ENCODE measurements around the gene SLC14A1. TPM values are rescaled to one million over a fixed set of nuclear protein-coding genes. Genes with fewer than 3 reads are reported as not detected.

SLC14A1 gene
- total RNA-seq (8.5 TPM), polyA plus RNA-seq (ENCODE audit: insufficient read depth, low read depth, low replicate concordance) (15.3 TPM)
- long read RNA-seq, donor 1 = 0 reads
- long read RNA-seq, donor 2, partial matches to known transcripts = 0 of 3 reads
- long read RNA-seq, donor 2, other reads (novel, unspliced or antisense) = 0 of 3 reads
- long read RNA-seq, donor 3 = 0 reads
- long read RNA-seq, donor 4 = 0 reads
- long read RNA-seq, donor 5, partial matches to known transcripts = 0 of 1 reads
- long read RNA-seq, donor 5, other reads (novel, unspliced or antisense) = 0 of 1 reads
- long read RNA-seq, donor 6, partial matches to known transcripts = 0 of 2 reads
- long read RNA-seq, donor 6, other reads (novel, unspliced or antisense) = 0 of 2 reads
- long read RNA-seq, donor 7, partial matches to known transcripts = 0 of 2 reads
- long read RNA-seq, donor 7, other reads (novel, unspliced or antisense) = 1 of 2 reads
- long read RNA-seq, donor 8 = 0 reads
- long read RNA-seq, donor 9 = 0 reads
- long read RNA-seq, donor 10, partial matches to known transcripts = 0 of 1 reads
- long read RNA-seq, donor 10, other reads (novel, unspliced or antisense) = 0 of 1 reads

DNA sequence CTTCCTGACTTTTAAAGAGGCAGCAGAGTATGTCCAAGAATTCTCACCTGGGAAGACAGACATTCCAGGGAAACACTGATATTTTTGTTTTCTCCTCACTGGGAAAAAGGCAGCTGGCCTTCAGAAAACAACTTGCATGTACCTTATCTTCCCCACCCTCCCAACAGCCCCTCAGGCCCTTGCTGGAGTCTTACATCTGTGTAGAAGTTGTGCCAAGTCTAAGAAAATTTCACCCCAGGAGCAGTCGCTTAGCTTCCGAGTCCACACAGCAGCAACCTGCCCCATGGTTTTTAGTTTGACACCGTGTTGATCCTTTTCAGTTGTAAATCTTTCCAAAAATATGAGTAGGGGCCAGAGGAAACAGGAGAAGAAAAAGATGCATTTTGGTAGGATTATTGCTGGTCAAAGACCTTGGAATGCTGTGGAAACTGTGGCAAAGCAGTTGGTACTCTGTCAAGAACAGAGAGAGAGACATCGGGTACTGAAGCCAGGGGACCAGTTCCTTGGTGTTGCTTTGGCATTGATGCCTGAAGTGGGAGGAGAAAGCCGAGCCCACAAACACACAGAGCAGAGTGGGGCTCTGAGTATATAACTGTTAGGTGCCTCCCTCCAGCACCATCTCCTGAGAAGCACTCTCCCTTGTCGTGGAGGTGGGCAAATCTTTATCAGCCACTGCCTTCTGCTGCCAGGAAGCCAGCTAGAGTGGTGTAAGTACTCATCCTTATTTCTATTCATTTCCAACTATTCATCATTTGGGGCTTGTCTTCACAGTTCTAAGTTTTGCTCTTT, at the start of gene SLC14A1:
Gene SLC14A1, plus strand, starts transcription at position 615 of the 789 bp plus-strand sequence. CDS start 6,140 bp downstream, outside the sequence.
- no peak within 1 kb of the TSS for H3K9ac ChIP-seq (ENCODE audit: low read length in 3 of 3)
- H3K36me3 ChIP-seq (ENCODE audit: control insufficient read depth in 2 of 3, insufficient read depth in 3 of 3, low read length in 3 of 3) = no peaks in the 10 kb centered on the region
- intact Hi-C loops (cut with DNase I) = loop anchor here (10.0 kb wide), 1 partner anchor 121 kb away; no protein-coding TSS in a partner anchor
- no peak within 1 kb of the TSS for H3K4me3 ChIP-seq (ENCODE audit: low read length in 3 of 3)
- H3K27me3 ChIP-seq (ENCODE audit: control insufficient read depth, insufficient read depth, low read length) = no peaks in the 10 kb centered on the region
- H3K9me3 ChIP-seq (ENCODE audit: control insufficient read depth in 2 of 3, insufficient read depth in 1 of 3, low read length in 3 of 3) = no peaks in the 10 kb centered on the region
- DNase-seq = no peak
- TF ChIP-seq CTCF (IDR thresholded peaks at IDR 0.05; ENCODE audit: borderline replicate concordance, extremely low read depth, insufficient read depth) = no peak
- no peaks in the 10 kb centered on the region for H3K4me1 ChIP-seq (ENCODE audit: control insufficient read depth in 2 of 3, insufficient read depth in 2 of 3, low read depth in 1 of 3, low read length in 3 of 3)
- no peak for FAIRE-seq
- H3K27ac ChIP-seq (ENCODE audit: low read depth in 2 of 2, low read length in 2 of 2) = no peak within 1 kb of the TSS

DNA sequence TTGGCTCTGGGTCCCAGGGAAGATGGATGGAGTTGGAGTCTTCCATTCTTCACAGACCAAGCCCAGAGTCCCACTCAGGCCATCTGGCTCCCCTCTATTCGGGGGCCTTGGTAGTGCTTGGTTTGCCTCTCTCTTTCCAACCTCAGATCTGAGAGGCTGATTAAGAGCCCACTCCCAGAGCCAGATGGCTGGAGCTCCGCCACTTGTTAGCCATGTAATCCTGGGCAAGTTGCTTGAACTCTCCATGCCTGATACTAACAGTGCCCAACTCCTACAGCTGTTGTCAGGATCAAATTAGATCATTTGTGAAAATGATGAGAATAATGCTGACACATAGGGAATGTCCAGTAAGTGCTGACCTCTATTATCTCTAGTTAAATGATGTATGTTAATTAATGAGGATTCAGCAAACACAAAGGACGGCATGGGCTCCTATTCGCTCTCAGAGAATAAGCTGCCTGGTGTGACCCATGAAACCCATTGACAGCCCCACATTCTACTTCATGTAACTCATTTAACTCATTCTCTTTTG, 46.6 kb upstream of the SLC14A1 start:
- FAIRE-seq (no peak), DNase-seq (no peak)
- H3K9ac ChIP-seq (ENCODE audit: low read length in 3 of 3) = no peak overlapping the region
- TF ChIP-seq CTCF (IDR thresholded peaks at IDR 0.05; ENCODE audit: borderline replicate concordance, extremely low read depth, insufficient read depth) = no peak
- H3K27me3 ChIP-seq (ENCODE audit: control insufficient read depth, insufficient read depth, low read length) = no peaks in the 10 kb centered on the region
- no peaks in the 10 kb centered on the region for H3K36me3 ChIP-seq (ENCODE audit: control insufficient read depth in 2 of 3, insufficient read depth in 3 of 3, low read length in 3 of 3)
- H3K4me1 ChIP-seq (ENCODE audit: control insufficient read depth in 2 of 3, insufficient read depth in 2 of 3, low read depth in 1 of 3, low read length in 3 of 3) = no peaks in the 10 kb centered on the region
- H3K4me3 ChIP-seq (ENCODE audit: low read length in 3 of 3) = no peak overlapping the region
- H3K9me3 ChIP-seq (ENCODE audit: control insufficient read depth in 2 of 3, insufficient read depth in 1 of 3, low read length in 3 of 3) = no peaks in the 10 kb centered on the region
- intact Hi-C loops (cut with DNase I) = no loop called here
- no peak overlapping the region for H3K27ac ChIP-seq (ENCODE audit: low read depth in 2 of 2, low read length in 2 of 2)

GRCh38 chr18:45678441-45678840, 45.5 kb upstream of the SLC14A1 start:
- Histone ChIP-seq H3K9me3 (ENCODE audit: control insufficient read depth in 2 of 3, insufficient read depth in 1 of 3, low read length in 3 of 3) (no peaks in the 10 kb centered on the region), H3K4me1 (ENCODE audit: control insufficient read depth in 2 of 3, insufficient read depth in 2 of 3, low read depth in 1 of 3, low read length in 3 of 3) (no peaks in the 10 kb centered on the region), H3K36me3 (ENCODE audit: control insufficient read depth in 2 of 3, insufficient read depth in 3 of 3, low read length in 3 of 3) (no peaks in the 10 kb centered on the region), H3K9ac (ENCODE audit: low read length in 3 of 3) (no peak overlapping the region), H3K27me3 (ENCODE audit: control insufficient read depth, insufficient read depth, low read length) (no peaks in the 10 kb centered on the region), H3K4me3 (ENCODE audit: low read length in 3 of 3) (no peak overlapping the region), H3K27ac (ENCODE audit: low read depth in 2 of 2, low read length in 2 of 2) (no peak overlapping the region)
- FAIRE-seq (no peak), DNase-seq (no peak)
- no peak for TF ChIP-seq CTCF (IDR thresholded peaks at IDR 0.05; ENCODE audit: borderline replicate concordance, extremely low read depth, insufficient read depth)
- intact Hi-C loops (cut with DNase I) = no loop called here
